Left ventricle myocardium inferior (tissue), 1 donor: ENCODE data around the gene LSM12. TPM values are rescaled to one million over a fixed set of nuclear protein-coding genes. Genes with fewer than 3 reads are reported as not detected.

Source experiments
- DNase-seq: peaks from one replicate; pipeline ENCODE4 v3.0.0-alpha.2; 2020
- H3K27ac ChIP-seq: fragments of 200-600 bp; replicated peaks from 2 replicates; pipeline ENCODE4 v1.8.0; 2021
- H3K27me3 ChIP-seq: fragments of 200-600 bp; 2 replicates; pipeline ENCODE4 v1.8.0; 2021; ENCODE audit warnings: low read depth
- H3K36me3 ChIP-seq: fragments of 200-600 bp; 2 replicates; pipeline ENCODE4 v1.8.0; 2021
- H3K4me1 ChIP-seq: fragments of 200-600 bp; 2 replicates; pipeline ENCODE4 v1.8.0; 2021
- H3K4me3 ChIP-seq: fragments of 200-600 bp; 2 replicates; pipeline ENCODE4 v1.8.0; 2021; ENCODE audit warnings: mild to moderate bottlenecking, moderate library complexity
- H3K9me3 ChIP-seq: fragments of 200-600 bp; replicated peaks from 2 replicates; pipeline ENCODE4 v1.8.0; 2021
- CTCF ChIP-seq: fragments of 200-600 bp; IDR thresholded peaks from 2 replicates; pipeline ENCODE4 v1.8.0; 2021; ENCODE audit warnings: antibody characterized with exemption, mild to moderate bottlenecking, borderline replicate concordance
- intact Hi-C: fragments of 100-400 bp; cut with micrococcal nuclease; formaldehyde crosslinking; loops from one replicate; pipeline ENCODE4 v1.11.0; 2022
- total RNA-seq: library from RNA; stranded (reverse); fragmentation: NEBNext Ultra II Directional; extraction: Animal tissue kit (Norgen Biotek cat#: 25700); gene quantifications from one replicate; pipeline ENCODE4 v1.2.1, GENCODE V29; 2021
- donor health status: DM: no; HTN: yes; CAD: no; lungs with severe emphysema.

The LSM12 gene
- total RNA-seq, 1 donor from 2014 or later, result 41.2 TPM

GRCh38 chr17:44097110-44097958, 30.9 kb upstream of the LSM12 start:
- intact Hi-C loops, result no loop called here
- DNase-seq, result peak; percentile 79
- peak overlapping the region; percentile 58 for H3K4me3 ChIP-seq
- H3K27ac ChIP-seq, result peak overlapping the region; percentile 94
- H3K27me3 ChIP-seq, result no peaks in the 10 kb centered on the region
- peaks cover 88% of the 10 kb centered on the region for H3K4me1 ChIP-seq
- no peak for TF ChIP-seq CTCF
- no peaks in the 10 kb centered on the region for H3K9me3 ChIP-seq
- H3K36me3 ChIP-seq, result peaks cover 16% of the 10 kb centered on the region

- Histone ChIP-seq H3K36me3 (peaks cover 31% of the 10 kb centered on the region), H3K27ac (peak overlapping the region; percentile 94), H3K4me1 (peaks cover 73% of the 10 kb centered on the region), H3K4me3 (peak overlapping the region; percentile 58), H3K9me3 (no peaks in the 10 kb centered on the region), H3K27me3 (no peaks in the 10 kb centered on the region)
- intact Hi-C loops, result no loop called here
- peak; percentile 29 for TF ChIP-seq CTCF
- peak; percentile 71 for DNase-seq
Measured at GRCh38 chr17:44095647-44096496, 29.4 kb upstream of the LSM12 start.

GRCh38 chr17:44095388-44095646, 28.8 kb upstream of the LSM12 start:
- Histone ChIP-seq H3K4me3 (peak overlapping the region; percentile 58), H3K27ac (peak overlapping the region; percentile 94), H3K36me3 (peaks cover 36% of the 10 kb centered on the region), H3K9me3 (no peaks in the 10 kb centered on the region), H3K27me3 (no peaks in the 10 kb centered on the region), H3K4me1 (peaks cover 69% of the 10 kb centered on the region)
- TF ChIP-seq CTCF, result no peak
- intact Hi-C loops, result no loop called here
- no peak for DNase-seq

GRCh38 chr17:44094701-44095387, 28.4 kb upstream of the LSM12 start:
- Histone ChIP-seq H3K4me3 (peak overlapping the region; percentile 58), H3K27me3 (no peaks in the 10 kb centered on the region), H3K9me3 (no peaks in the 10 kb centered on the region), H3K27ac (peak overlapping the region; percentile 94), H3K4me1 (peaks cover 64% of the 10 kb centered on the region), H3K36me3 (peaks cover 41% of the 10 kb centered on the region)
- no peak for DNase-seq
- no peak for TF ChIP-seq CTCF
- intact Hi-C loops, result no loop called here

GRCh38 chr17:44093231-44093900, 26.9 kb upstream of the LSM12 start:
- no peak for TF ChIP-seq CTCF
- H3K4me1 ChIP-seq, result peaks cover 50% of the 10 kb centered on the region

More at GRCh38 chr17:44093231-44093900, 26.9 kb upstream of the LSM12 start:
- no peaks in the 10 kb centered on the region for H3K27me3 ChIP-seq
- no peak overlapping the region for H3K4me3 ChIP-seq
- peaks cover 53% of the 10 kb centered on the region for H3K36me3 ChIP-seq
- no peak for DNase-seq
- intact Hi-C loops, result no loop called here
- H3K27ac ChIP-seq, result no peak overlapping the region
- H3K9me3 ChIP-seq, result no peaks in the 10 kb centered on the region
